Measurements from ENCODE around the gene CLIP2. TPM values are rescaled to one million over a fixed set of nuclear protein-coding genes. Genes with fewer than 3 reads are reported as not detected.
"Not testable (repeated sequence)": the region's sequence is repeated elsewhere in the genome, so short reads cannot be mapped to it uniquely, and the experiment has no call there.

Gene CLIP2
- 18.5 TPM for polyA plus RNA-seq (ENCODE audit: insufficient read length)

- no peak for DNase-seq (ENCODE audit: low read depth)
Observed at GRCh38 chr7:74289018-74289658, at the start of gene CLIP2. Gene CLIP2 (plus strand): TSS chr7:74289407. CDS start chr7:74317547, 28,140 bp downstream.

GRCh38 chr7:74240482-74240881 is 48.7 kb upstream of the CLIP2 start:
- DNase-seq (ENCODE audit: low read depth), result no peak

- no peak for DNase-seq (ENCODE audit: low read depth)
Observed at GRCh38 chr7:74242122-74242443, 47.1 kb upstream of the CLIP2 start.

GRCh38 chr7:74246497-74246896 is 42.7 kb upstream of the CLIP2 start:
- DNase-seq (ENCODE audit: low read depth), result no peak

GRCh38 chr7:74248156-74248555 is 41.1 kb upstream of the CLIP2 start:
- no peak for DNase-seq (ENCODE audit: low read depth)

- DNase-seq (ENCODE audit: low read depth), result not testable (repeated sequence)
Observed at GRCh38 chr7:74249058-74249457, 40.1 kb upstream of the CLIP2 start.

- DNase-seq (ENCODE audit: low read depth), result no peak
Observed at GRCh38 chr7:74252893-74253292, 36.3 kb upstream of the CLIP2 start.

- no peak for DNase-seq (ENCODE audit: low read depth)
Observed at GRCh38 chr7:74253331-74253730, 35.9 kb upstream of the CLIP2 start.

- no peak for DNase-seq (ENCODE audit: low read depth)
Observed at GRCh38 chr7:74253835-74254128, 35.4 kb upstream of the CLIP2 start.

- peak; percentile 84 for DNase-seq (ENCODE audit: low read depth)
Observed at GRCh38 chr7:74254129-74254857, 34.9 kb upstream of the CLIP2 start, which contains the start of gene RFC2. Gene RFC2 (minus strand): TSS chr7:74254399. CDS start chr7:74254383, 16 bp downstream.

GRCh38 chr7:74254858-74255379 is 34.3 kb upstream of the CLIP2 start:
- DNase-seq (ENCODE audit: low read depth), result no peak

GRCh38 chr7:74255461-74255860 is 33.7 kb upstream of the CLIP2 start:
- DNase-seq (ENCODE audit: low read depth), result not testable (repeated sequence)

- no peak for DNase-seq (ENCODE audit: low read depth)
Observed at GRCh38 chr7:74256491-74257408, 32.5 kb upstream of the CLIP2 start.

- no peak for DNase-seq (ENCODE audit: low read depth)
Observed at GRCh38 chr7:74258639-74259038, 30.6 kb upstream of the CLIP2 start.

GRCh38 chr7:74262639-74263398 is 26.4 kb upstream of the CLIP2 start:
- no peak for DNase-seq (ENCODE audit: low read depth)

- DNase-seq (ENCODE audit: low read depth), result no peak
Observed at GRCh38 chr7:74263399-74264120, 25.6 kb upstream of the CLIP2 start.

- DNase-seq (ENCODE audit: low read depth), result no peak
Observed at GRCh38 chr7:74266191-74266963, 22.8 kb upstream of the CLIP2 start.

- no peak for DNase-seq (ENCODE audit: low read depth)
Observed at GRCh38 chr7:74267756-74268565, 21.2 kb upstream of the CLIP2 start.

- DNase-seq (ENCODE audit: low read depth), result peak; percentile 64
Observed at GRCh38 chr7:74269757-74270277, 19.4 kb upstream of the CLIP2 start.
